Measurements from ENCODE around the gene OPA1.

Gene OPA1

GRCh38 chr3:193656878-193657282, 63.9 kb downstream of the OPA1 start:
- DNase-seq: no peak

- no peak for DNase-seq
Observed at GRCh38 chr3:193660171-193660570, 67.2 kb downstream of the OPA1 start.

- no peak for DNase-seq
Observed at GRCh38 chr3:193660698-193661411, 67.8 kb downstream of the OPA1 start.

GRCh38 chr3:193662757-193663322, 69.8 kb downstream of the OPA1 start:
- DNase-seq: no peak

- no peak for DNase-seq
Observed at GRCh38 chr3:193665370-193665989, 72.5 kb downstream of the OPA1 start.

DNA sequence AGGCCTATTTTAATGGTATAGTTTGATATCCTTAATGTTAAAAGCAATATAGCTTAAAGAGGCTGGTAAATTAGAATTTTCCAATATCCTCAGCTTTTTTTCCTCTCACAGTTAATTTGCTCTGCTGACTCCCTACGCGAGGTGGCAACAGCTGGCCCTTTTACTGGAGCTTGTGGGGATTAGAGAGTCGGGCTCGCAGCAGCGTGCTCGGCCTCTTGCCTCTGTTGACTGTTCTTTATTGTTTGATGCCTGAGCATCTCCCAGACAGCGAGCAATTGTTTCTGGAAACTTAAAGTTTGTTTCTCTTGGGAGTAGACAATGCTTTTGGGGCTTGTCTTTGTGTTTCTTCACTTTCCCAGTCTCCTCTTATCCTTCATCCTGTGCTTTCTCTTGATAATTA, 80.8 kb downstream of the OPA1 start:
- no peak for DNase-seq

DNA sequence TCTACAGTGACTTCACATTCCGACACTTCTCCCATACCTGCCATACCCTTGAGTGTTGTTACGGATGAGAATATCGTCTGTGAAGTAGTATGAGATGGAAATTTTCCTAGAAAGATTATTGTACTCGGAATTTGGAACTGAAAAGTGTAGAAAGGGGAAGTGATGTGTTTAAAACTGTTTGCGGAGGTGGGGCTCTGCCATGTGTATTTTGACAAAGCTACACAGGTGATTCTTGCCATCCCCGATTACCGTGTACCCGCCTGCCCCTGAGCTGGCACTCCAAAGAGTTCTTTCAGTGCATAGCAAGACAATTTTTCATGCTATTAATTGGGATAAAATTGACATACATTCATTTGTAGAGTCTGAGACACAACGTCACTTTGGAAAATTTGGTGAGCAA, 81.7 kb downstream of the OPA1 start:
- DNase-seq: no peak

GRCh38 chr3:193677734-193678133, 84.7 kb downstream of the OPA1 start:
- no peak for DNase-seq

- DNase-seq: no peak
Observed at GRCh38 chr3:193680220-193680619, 87.2 kb downstream of the OPA1 start.

DNA sequence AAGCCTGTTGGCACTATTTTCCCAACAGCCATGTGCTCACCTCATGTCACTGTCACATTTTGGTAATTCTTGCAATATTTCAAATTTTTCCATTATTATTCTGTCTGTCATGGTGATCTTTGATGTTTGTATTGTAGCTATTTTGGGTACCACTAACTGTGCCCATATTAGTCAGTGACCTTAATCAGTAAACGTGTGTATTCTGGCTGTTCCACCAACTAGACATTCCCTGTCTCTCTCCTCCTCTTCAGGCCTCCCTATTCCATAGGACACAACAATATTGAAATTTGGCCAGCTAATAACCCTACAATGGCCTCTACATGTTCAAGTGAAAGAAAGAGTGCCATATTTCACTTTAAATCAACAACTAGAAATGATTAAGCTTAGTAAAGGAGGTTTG, 88.6 kb downstream of the OPA1 start:
- DNase-seq: no peak

- DNase-seq: no peak
Observed at GRCh38 chr3:193686665-193687483, 93.9 kb downstream of the OPA1 start.

DNA sequence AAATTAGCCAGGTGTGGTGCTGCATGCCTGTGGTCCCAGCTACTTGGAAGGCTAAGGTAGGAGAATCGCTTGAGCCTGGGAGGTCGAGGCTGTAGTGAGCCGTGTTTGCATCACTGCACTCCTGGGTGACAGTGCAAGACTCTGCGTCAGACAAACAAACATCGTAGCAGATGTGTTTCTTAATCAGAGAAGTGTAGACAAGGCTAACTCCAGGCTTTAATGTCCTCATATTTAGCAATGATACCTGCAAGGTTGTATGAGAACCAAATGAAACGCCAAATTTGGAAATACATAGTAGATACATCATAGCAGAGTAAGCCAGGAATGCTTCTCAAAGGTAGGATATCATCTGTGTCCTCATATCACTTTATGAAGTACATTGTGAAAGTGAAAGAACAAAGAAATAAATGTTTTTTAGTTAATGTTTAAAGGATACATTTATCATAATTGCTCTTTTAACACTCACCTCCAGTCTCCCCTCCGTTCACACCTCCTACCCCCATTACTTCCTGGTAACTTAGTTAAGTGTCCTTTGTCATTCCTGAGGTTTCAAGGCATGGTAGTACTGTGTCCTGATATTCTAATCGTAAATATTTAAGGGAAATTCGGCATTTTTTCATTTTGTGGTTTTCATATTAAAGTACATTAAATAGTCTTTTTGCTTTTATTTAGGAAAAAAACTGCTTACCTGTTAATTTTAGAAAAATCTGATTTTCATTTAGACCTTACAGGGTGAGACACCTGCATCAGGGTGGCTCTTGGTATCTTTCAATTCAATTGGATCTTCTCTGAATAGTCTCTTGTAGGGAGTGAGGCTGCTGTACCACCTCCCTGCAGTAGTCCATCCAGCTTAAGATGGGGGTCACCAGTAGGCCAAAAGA, 96.1 kb downstream of the OPA1 start:
- DNase-seq: no peak

- no peak for DNase-seq
Observed at GRCh38 chr3:193693774-193694173, 100.8 kb downstream of the OPA1 start.

GRCh38 chr3:193701953-193702635, 109.1 kb downstream of the OPA1 start:
- no peak for DNase-seq

DNA sequence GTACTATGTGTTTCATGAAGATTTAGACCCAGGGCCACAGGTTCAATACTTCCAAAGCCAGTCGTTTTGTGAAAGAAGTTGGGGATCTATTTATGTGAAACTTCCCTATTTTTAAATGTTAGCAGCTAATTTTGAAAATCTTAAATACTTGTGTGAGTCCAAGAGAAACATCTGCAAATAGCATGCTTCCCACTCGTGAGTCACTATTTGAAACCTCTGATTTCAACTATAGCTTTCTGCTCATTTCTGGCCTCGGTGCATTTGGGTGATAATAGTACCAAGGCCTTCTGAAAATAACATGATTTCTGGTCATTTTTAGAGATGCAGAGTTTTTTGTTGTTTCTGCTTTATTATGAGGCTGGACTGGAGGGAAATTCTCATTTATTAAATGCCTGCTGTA, 110.0 kb downstream of the OPA1 start:
- DNase-seq: no peak

DNA sequence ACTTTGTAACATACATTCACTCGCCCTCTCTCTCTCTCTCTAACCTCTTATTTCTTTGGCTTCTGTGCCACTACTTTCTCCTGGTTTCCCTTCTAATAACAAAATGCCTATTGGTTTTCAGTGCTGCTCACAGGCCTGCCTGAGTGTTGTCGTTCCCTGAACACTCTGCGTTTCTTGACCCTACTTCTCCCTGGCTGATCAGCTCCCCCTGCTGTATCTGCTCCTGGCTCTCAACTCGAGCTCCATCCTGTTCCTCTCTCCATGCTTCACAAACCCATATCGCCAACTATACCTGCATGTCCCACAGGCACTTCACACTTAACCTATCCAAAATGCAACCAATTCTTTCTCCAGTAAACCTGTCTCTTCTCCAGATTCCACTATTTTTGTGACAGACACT, 111.4 kb downstream of the OPA1 start:
- no peak for DNase-seq

DNA sequence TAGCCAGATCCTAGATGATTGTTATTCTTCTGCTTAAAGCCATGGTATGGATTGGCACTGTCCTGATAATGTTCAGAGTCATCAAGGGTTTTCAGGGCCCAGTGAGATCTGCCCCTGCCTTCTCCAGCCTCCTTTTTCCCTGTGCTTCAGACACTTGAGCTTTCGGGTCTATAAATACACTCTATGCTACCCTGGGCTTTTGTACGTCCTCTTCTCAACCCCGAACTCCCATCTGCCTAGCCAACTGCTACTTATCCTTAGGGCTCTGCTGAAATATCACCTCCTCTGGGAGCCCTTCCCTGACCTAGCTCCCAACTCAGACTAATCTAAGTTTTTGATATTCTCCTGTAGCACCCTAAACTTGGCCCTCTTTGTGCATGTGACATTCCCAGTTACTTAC, 115.3 kb downstream of the OPA1 start:
- no peak for DNase-seq

- DNase-seq: no peak
Observed at GRCh38 chr3:193710286-193711165, 117.5 kb downstream of the OPA1 start.

GRCh38 chr3:193711166-193711485, 118.1 kb downstream of the OPA1 start:
- DNase-seq: no peak

DNA sequence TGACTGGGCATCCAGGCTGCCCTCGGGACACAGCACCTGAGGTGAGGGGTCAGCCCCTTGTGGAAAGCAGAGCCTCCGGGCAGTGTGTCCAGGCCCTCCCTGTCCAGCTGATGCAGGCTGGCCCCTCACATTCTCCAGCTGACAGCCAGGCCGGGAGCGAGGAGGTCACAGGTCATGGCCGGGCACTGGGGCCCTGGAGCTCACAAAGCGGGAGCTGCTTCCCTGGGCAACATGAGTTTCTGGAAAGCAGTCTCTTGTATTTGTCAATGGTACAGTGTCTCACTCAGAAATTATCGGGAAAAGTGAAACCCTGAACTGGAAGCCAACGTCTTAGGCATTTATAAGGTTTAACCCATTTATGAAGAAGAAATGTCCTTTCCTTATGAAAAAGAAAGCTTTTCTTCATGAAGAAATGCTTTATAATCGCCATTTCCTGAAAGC, 118.5 kb downstream of the OPA1 start:
- no peak for DNase-seq

- DNase-seq: no peak
Observed at GRCh38 chr3:193711964-193712598, 119.1 kb downstream of the OPA1 start.

Measured in activated CD4-positive, alpha-beta T cell treated with anti-CD3 and anti-CD28 coated beads for 1 hour (primary cell).